Coronary artery (tissue), 2 donors: ENCODE measurements around the gene SYTL2.

Source experiments
- DNase-seq: peaks from one replicate; pipeline ENCODE4 v3.0.0-alpha.2; 2017; ENCODE audit warnings: low spot score
- H3K27ac ChIP-seq, 2 donors: fragments of 200-600 bp; sonication (generic); one replicate each; pipeline ENCODE4 v1.5.1; 2016 to 2019
- H3K4me3 ChIP-seq: fragments of 200-600 bp; sonication (generic); 2 replicates; pipeline ENCODE4 v1.5.1; 2016; ENCODE audit warnings: mild to moderate bottlenecking, moderate library complexity
- TF ChIP-seq, protein P1 (sequence below): fragments of 200-600 bp; sonication (generic); IDR thresholded peaks from one replicate; pipeline ENCODE4 v1.5.1; 2019; ENCODE audit warnings: antibody characterized with exemption

SYTL2 gene

DNA sequence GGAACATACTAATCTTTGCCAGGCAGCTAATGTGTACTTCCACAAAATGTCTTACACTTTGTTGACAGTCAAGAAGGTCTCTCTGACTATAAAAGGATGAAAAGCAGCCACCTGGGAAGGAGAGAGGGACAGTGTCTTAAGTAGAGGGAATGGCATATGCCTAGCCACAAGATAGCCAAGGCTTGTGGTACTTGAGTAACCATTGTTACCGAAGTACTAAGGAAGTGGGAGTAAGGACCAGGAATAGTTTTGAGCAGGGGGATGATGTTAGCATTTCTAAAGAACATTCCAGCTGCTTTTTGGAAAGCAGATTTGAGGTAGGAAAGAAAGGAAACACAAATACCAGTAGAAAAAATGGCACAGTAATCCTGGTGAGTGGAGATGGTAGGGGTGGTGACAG, 159.8 kb downstream of the SYTL2 start:
- TF ChIP-seq, protein P1, sequence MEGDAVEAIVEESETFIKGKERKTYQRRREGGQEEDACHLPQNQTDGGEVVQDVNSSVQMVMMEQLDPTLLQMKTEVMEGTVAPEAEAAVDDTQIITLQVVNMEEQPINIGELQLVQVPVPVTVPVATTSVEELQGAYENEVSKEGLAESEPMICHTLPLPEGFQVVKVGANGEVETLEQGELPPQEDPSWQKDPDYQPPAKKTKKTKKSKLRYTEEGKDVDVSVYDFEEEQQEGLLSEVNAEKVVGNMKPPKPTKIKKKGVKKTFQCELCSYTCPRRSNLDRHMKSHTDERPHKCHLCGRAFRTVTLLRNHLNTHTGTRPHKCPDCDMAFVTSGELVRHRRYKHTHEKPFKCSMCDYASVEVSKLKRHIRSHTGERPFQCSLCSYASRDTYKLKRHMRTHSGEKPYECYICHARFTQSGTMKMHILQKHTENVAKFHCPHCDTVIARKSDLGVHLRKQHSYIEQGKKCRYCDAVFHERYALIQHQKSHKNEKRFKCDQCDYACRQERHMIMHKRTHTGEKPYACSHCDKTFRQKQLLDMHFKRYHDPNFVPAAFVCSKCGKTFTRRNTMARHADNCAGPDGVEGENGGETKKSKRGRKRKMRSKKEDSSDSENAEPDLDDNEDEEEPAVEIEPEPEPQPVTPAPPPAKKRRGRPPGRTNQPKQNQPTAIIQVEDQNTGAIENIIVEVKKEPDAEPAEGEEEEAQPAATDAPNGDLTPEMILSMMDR = no peak
- Histone ChIP-seq H3K27ac (no peak overlapping the region), H3K4me3 (no peak overlapping the region)
- no peak for DNase-seq

DNA sequence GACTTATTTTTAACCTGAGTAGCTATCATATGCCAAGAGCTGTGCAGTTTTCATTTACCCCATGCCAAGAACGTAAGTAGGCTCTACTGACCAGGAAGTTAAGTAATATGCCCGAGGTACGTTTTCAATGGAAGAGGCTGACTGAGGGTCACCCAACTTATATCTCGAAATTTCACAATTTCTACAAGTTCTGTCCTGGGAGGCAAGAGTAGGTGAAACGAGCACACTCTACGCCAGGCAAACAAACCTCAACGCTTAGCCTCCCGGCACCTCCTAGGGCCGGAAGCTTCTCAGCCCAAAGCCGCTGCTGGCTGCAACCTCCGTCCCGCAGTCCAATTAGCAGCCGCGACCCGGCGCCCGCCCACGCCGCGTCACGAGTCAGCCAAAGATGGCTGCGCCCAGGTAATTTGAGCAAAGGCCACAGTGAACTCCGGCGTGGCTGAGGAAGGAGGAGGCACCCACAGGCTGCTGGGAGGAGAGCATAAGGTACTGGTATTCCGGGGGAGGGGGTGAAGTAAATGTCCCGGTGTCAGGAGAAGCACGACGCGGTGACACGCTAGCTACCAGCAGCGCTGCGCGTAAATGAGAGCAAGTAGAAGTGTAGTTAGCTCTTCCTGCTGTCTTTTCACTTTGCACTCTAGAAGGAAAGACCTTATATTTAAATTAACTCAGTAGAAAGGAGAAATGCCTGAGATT, 163.2 kb downstream of the SYTL2 start, which contains the start of gene TMEM126A:
TMEM126A (plus strand) TSS at position 364 of the 696 bp plus-strand sequence. CDS start 2,289 bp downstream, outside the sequence.
- Histone ChIP-seq H3K27ac (peak within 1 kb of the TSS; percentile 51 to 84), H3K4me3 (peak within 1 kb of the TSS; percentile 90)
- peak; percentile 91 for DNase-seq
- TF ChIP-seq, protein P1 = no peak

DNA sequence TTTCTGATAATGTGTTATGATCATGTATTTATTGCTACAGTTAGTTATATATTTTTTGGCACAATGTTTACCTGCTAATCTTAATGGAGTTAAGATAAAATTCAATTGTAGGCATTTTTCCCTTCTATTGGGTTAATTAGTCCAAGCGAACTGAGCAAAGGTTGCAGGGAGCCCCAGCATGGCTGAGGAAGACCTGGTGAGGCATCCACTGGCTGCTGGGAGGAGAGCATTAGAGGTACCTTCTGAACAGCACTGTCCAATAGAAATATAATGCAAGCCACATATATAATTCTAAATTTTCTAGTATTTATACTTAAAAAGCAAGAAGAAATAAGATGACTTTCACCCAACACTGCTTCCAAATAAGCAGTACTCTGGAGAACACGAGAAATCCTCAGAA, 163.9 kb downstream of the SYTL2 start:
- TF ChIP-seq, protein P1 = no peak
- Histone ChIP-seq H3K4me3 (peak overlapping the region; percentile 90), H3K27ac (peak overlapping the region; percentile 51 to 84)
- DNase-seq = no peak
